ENCODE data around the gene HK2. TPM values are rescaled to one million over a fixed set of nuclear protein-coding genes. Genes with fewer than 3 reads are reported as not detected.
A peak's percentile ranks its signal among the peaks of the same experiment; 100 is the strongest.
"Not testable (repeated sequence)": the region's sequence is repeated elsewhere in the genome, so short reads cannot be mapped to it uniquely, and the experiment has no call there.

HK2 gene
- total RNA-seq, 1 donor from 2014 or later: 77.1 TPM

DNA sequence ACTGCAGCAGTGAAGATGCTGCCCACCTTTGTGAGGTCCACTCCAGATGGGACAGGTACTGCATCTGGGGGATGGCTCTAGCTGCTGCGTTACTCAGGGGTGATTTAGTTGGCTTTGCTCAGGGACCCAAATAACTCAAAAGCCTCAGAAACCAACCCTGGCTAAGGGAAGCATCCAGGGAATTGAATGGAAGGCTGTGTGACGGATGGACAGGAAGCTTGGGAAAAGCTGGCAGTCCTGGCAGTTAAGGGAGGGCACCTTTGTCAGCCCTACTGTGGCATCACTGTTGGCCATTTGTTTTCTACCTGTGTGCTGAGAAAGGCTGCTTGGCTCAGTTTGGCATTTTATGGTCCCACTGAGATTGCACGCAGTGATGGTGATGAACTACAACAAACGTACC is 20.5 kb downstream of the HK2 start:
- no peaks in the 10 kb centered on the region for H3K9me3 ChIP-seq
- no peaks in the 10 kb centered on the region for H3K27me3 ChIP-seq
- H3K4me3 ChIP-seq: no peak overlapping the region
- no peak for TF ChIP-seq CTCF (IDR thresholded peaks at IDR 0.05)
- ATAC-seq (no peak), DNase-seq (no peak)
- peaks cover 44% of the 10 kb centered on the region for H3K4me1 ChIP-seq
- H3K27ac ChIP-seq: no peak overlapping the region
- no peaks in the 10 kb centered on the region for H3K36me3 ChIP-seq
- intact Hi-C loops (cut with DNase I): no loop called here

DNA sequence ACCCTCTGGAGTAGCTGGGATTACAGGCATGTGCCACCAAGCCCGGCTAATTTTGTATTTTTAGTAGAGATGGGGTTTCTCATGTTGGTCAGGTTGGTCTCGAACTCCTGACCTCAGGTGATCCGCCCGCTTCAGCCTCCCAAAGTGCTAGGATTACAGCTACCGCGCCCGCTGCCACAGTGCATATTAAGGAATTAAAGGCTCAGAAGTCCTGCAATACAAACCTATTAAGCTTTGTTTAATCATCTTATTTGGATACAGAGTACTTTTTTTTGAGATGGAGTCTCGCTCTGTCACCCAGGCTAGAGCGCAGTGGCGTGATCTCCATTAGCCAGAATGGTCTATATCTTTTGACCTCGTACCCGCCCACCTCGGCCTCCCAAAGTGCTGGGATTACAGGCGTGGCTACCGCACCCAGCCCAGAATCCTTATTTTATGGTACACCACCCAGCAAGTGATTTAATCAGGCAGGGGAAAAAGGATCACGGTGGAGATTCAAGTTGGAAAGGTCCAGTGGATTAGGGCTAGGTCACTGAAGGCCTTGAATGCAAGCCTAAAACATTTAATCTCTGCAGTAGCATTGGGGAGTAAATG is 21.3 kb downstream of the HK2 start:
- H3K4me3 ChIP-seq; H3K27me3 ChIP-seq; intact Hi-C loops (cut with DNase I); ATAC-seq; H3K9me3 ChIP-seq; DNase-seq; H3K27ac ChIP-seq; H3K36me3 ChIP-seq: not testable (repeated sequence)
- H3K4me1 ChIP-seq: peaks cover 44% of the 10 kb centered on the region

DNA sequence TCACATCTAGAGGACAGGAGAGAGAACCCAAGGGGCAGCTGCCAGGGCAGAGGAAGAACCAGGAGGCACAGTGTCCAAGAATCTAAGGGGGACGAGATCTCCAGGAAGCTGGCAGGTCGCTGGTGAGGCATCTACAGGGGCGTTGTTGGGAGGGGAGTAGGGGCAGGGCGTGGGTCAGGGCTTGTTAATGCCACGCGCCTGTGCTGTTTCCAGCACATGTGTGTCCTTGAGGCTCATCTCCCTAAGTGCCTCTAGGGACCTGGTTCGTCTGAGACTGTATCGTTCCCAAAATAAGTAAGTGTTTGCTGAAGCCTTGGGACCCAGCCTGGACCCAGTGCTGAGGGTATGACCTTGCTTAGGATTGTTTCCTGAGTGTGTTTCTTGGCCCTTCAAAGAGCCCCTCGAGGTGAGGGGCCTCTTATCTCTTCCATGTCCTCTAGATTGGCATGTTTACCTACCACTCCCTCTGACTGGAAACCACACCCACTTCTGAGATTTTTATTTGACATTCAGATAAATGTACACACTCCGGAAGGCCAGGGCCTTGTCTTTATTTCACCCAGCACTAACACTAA is 22.2 kb downstream of the HK2 start:
- no peak overlapping the region for H3K27ac ChIP-seq

GRCh38 chr2:74856599-74856998 is 22.7 kb downstream of the HK2 start:
- H3K9me3 ChIP-seq: no peaks in the 10 kb centered on the region
- H3K4me1 ChIP-seq: peaks cover 37% of the 10 kb centered on the region
- no peak for TF ChIP-seq CTCF (IDR thresholded peaks at IDR 0.05)
- H3K27ac ChIP-seq: peak overlapping the region; percentile 38
- intact Hi-C loops (cut with DNase I): no loop called here
- no peak for DNase-seq
- H3K27me3 ChIP-seq: no peaks in the 10 kb centered on the region
- ATAC-seq: no peak
- H3K36me3 ChIP-seq: no peaks in the 10 kb centered on the region
- no peak overlapping the region for H3K4me3 ChIP-seq

More for the DNA sequence above, 22.2 kb downstream of the HK2 start:
- Histone ChIP-seq H3K4me1 (peaks cover 41% of the 10 kb centered on the region), H3K27me3 (no peaks in the 10 kb centered on the region), H3K9me3 (no peaks in the 10 kb centered on the region), H3K36me3 (no peaks in the 10 kb centered on the region), H3K4me3 (no peak overlapping the region)
- DNase-seq (peak; percentile 75), ATAC-seq (peak; percentile 94)
- intact Hi-C loops (cut with DNase I): no loop called here
- TF ChIP-seq CTCF (IDR thresholded peaks at IDR 0.05): no peak

DNA sequence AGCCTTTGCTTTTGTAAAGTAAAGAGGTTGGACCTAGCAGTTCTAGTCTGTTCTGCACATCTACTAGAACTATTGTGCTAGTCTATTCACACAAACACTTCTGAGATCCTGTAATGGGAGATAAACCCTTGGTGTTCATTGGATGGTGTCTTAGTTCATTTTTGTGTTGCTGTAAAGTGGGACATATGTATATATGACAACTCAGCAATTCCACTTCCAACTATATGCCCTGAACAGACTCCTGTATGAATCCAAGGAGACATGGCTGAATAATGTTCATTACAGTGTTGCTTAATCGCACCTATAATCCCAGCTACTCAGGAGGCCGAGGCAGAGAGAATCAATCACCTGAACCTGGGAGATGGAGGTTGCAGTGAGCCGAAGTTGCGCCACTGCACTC is 23.3 kb downstream of the HK2 start:
- H3K27ac ChIP-seq: no peak overlapping the region
- TF ChIP-seq CTCF (IDR thresholded peaks at IDR 0.05): no peak
- no peaks in the 10 kb centered on the region for H3K27me3 ChIP-seq
- H3K4me1 ChIP-seq: peaks cover 33% of the 10 kb centered on the region
- no peaks in the 10 kb centered on the region for H3K9me3 ChIP-seq
- no peak overlapping the region for H3K4me3 ChIP-seq
- H3K36me3 ChIP-seq: no peaks in the 10 kb centered on the region
- no peak for ATAC-seq
- no peak for DNase-seq
- intact Hi-C loops (cut with DNase I): no loop called here

GRCh38 chr2:74857725-74858124 is 23.8 kb downstream of the HK2 start:
- no peaks in the 10 kb centered on the region for H3K36me3 ChIP-seq
- H3K9me3 ChIP-seq: no peaks in the 10 kb centered on the region
- ATAC-seq (no peak), DNase-seq (peak; percentile 31)
- TF ChIP-seq CTCF (IDR thresholded peaks at IDR 0.05): no peak
- no peak overlapping the region for H3K4me3 ChIP-seq
- intact Hi-C loops (cut with DNase I): no loop called here
- H3K4me1 ChIP-seq: peaks cover 31% of the 10 kb centered on the region
- peak overlapping the region; percentile 27 for H3K27ac ChIP-seq
- no peaks in the 10 kb centered on the region for H3K27me3 ChIP-seq
